Measurements from ENCODE around the gene DYRK3.

DYRK3 gene

GRCh38 chr1:206635080-206635977 is at the start of gene DYRK3:
TSS of gene DYRK3 (plus strand) at chr1:206635536. CDS start at chr1:206635704, 168 bp downstream.
- DNase-seq, result peak; percentile 94 to 97
- TF ChIP-seq GATA1 (IDR thresholded peaks at IDR 0.05; ENCODE audit: low read depth, low read length), result no peak
- peak; percentile 90 for TF ChIP-seq POLR2A (IDR thresholded peaks at IDR 0.05; ENCODE audit: low read length)

- DNase-seq, result no peak
- TF ChIP-seq GATA1 (IDR thresholded peaks at IDR 0.05; ENCODE audit: low read depth, low read length) (no peak), POLR2A (IDR thresholded peaks at IDR 0.05; ENCODE audit: low read length) (no peak)
Observed at GRCh38 chr1:206586501-206587445, 48.6 kb upstream of the DYRK3 start.

GRCh38 chr1:206587904-206588303 is 47.4 kb upstream of the DYRK3 start:
- DNase-seq, result no peak
- TF ChIP-seq POLR2A (IDR thresholded peaks at IDR 0.05; ENCODE audit: low read length), result no peak
- TF ChIP-seq GATA1 (IDR thresholded peaks at IDR 0.05; ENCODE audit: low read depth, low read length), result no peak

- TF ChIP-seq POLR2A (IDR thresholded peaks at IDR 0.05; ENCODE audit: low read length), result no peak
- TF ChIP-seq GATA1 (IDR thresholded peaks at IDR 0.05; ENCODE audit: low read depth, low read length), result no peak
- no peak for DNase-seq
Observed at GRCh38 chr1:206588492-206588891, 46.8 kb upstream of the DYRK3 start.

- no peak for DNase-seq
Observed at GRCh38 chr1:206589206-206589605, 46.1 kb upstream of the DYRK3 start.

GRCh38 chr1:206590025-206590758 is 45.1 kb upstream of the DYRK3 start:
- peak; percentile 27 to 51 for DNase-seq
- no peak for TF ChIP-seq GATA1 (IDR thresholded peaks at IDR 0.05; ENCODE audit: low read depth, low read length)
- no peak for TF ChIP-seq POLR2A (IDR thresholded peaks at IDR 0.05; ENCODE audit: low read length)

More at GRCh38 chr1:206589206-206589605, 46.1 kb upstream of the DYRK3 start:
- TF ChIP-seq POLR2A (IDR thresholded peaks at IDR 0.05; ENCODE audit: low read length) (no peak), GATA1 (IDR thresholded peaks at IDR 0.05; ENCODE audit: low read depth, low read length) (no peak)

- no peak for TF ChIP-seq POLR2A (IDR thresholded peaks at IDR 0.05; ENCODE audit: low read length)
- TF ChIP-seq GATA1 (IDR thresholded peaks at IDR 0.05; ENCODE audit: low read depth, low read length), result no peak
- no peak for DNase-seq
Observed at GRCh38 chr1:206591226-206591625, 44.1 kb upstream of the DYRK3 start.

- no peak for TF ChIP-seq GATA1 (IDR thresholded peaks at IDR 0.05; ENCODE audit: low read depth, low read length)
- no peak for TF ChIP-seq POLR2A (IDR thresholded peaks at IDR 0.05; ENCODE audit: low read length)
- DNase-seq, result no peak
Observed at GRCh38 chr1:206591696-206592095, 43.6 kb upstream of the DYRK3 start.

- DNase-seq, result no peak
- TF ChIP-seq POLR2A (IDR thresholded peaks at IDR 0.05; ENCODE audit: low read length) (no peak), GATA1 (IDR thresholded peaks at IDR 0.05; ENCODE audit: low read depth, low read length) (no peak)
Observed at GRCh38 chr1:206593351-206593925, 41.9 kb upstream of the DYRK3 start.

GRCh38 chr1:206595581-206596318 is 39.6 kb upstream of the DYRK3 start:
- no peak for DNase-seq
- TF ChIP-seq POLR2A (IDR thresholded peaks at IDR 0.05; ENCODE audit: low read length) (no peak), GATA1 (IDR thresholded peaks at IDR 0.05; ENCODE audit: low read depth, low read length) (no peak)

- no peak for DNase-seq
- TF ChIP-seq POLR2A (IDR thresholded peaks at IDR 0.05; ENCODE audit: low read length) (no peak), GATA1 (IDR thresholded peaks at IDR 0.05; ENCODE audit: low read depth, low read length) (no peak)
Observed at GRCh38 chr1:206596319-206596666, 39.0 kb upstream of the DYRK3 start.

GRCh38 chr1:206600527-206600926 is 34.8 kb upstream of the DYRK3 start:
- TF ChIP-seq GATA1 (IDR thresholded peaks at IDR 0.05; ENCODE audit: low read depth, low read length) (no peak), POLR2A (IDR thresholded peaks at IDR 0.05; ENCODE audit: low read length) (no peak)

More at GRCh38 chr1:206600527-206600926, 34.8 kb upstream of the DYRK3 start:
- no peak for DNase-seq
